CD14-positive monocyte (primary cell): Measurements from ENCODE around the gene STAC3. TPM values are rescaled to one million over a fixed set of nuclear protein-coding genes. Genes with fewer than 3 reads are reported as not detected.

Experiments
- DNase-seq, 3 donors: peaks; one replicate each; pipeline ENCODE4 v3.0.0-alpha.2; 2011 to 2022
- H2AFZ ChIP-seq: 2 replicates; pipeline ENCODE4 v1.6.0; 2012; ENCODE audit warnings: mild to moderate bottlenecking, low read depth, low read length, inconsistent platforms; ENCODE audit not compliant: insufficient read depth, poor library complexity, severe bottlenecking
- H3K27ac ChIP-seq, 2 donors: 1 replicate in 1 of 2; 2 replicates in 1 of 2; pipeline ENCODE4 v1.5.1; 2012 to 2013; ENCODE audit warnings: low read length in 2 of 2, control low read depth in 1 of 2, inconsistent platforms in 1 of 2, low read depth in 1 of 2, mild to moderate bottlenecking in 1 of 2
- H3K27me3 ChIP-seq, 2 donors: one replicate each; pipeline versions ENCODE4 v1.6.0 to v1.6.1; 2011 to 2013; ENCODE audit warnings: low read length in 2 of 2; ENCODE audit not compliant: control insufficient read depth in 2 of 2, insufficient read depth in 2 of 2
- H3K36me3 ChIP-seq, 2 donors: replicated peaks in 1 of 2; 1 replicate in 1 of 2; 2 replicates in 1 of 2; pipeline versions ENCODE4 v1.5.1 to v1.6.1; 2012 to 2013; ENCODE audit warnings: low read length in 2 of 2, control low read depth in 1 of 2, inconsistent platforms in 1 of 2, mild to moderate bottlenecking in 1 of 2; ENCODE audit not compliant: insufficient read depth in 2 of 2, control insufficient read depth in 1 of 2
- H3K4me1 ChIP-seq, 2 donors: 1 replicate in 1 of 2; 2 replicates in 1 of 2; pipeline versions ENCODE4 v1.5.1 to v1.6.1; 2012 to 2013; ENCODE audit warnings: low read length in 2 of 2, control low read depth in 1 of 2, inconsistent platforms in 1 of 2, mild to moderate bottlenecking in 1 of 2, moderate library complexity in 1 of 2; ENCODE audit not compliant: insufficient read depth in 2 of 2, control insufficient read depth in 1 of 2
- H3K4me2 ChIP-seq: replicated peaks from 2 replicates; pipeline ENCODE3; 2012; ENCODE audit warnings: low read length, moderate library complexity, mild to moderate bottlenecking; ENCODE audit not compliant: poor library complexity, severe bottlenecking; ENCODE audit errors: extremely low read depth
- H3K4me3 ChIP-seq, 3 experiments: fragments of 200-600 bp in 1 of 3; sonication (generic) in 1 of 3; replicated peaks in 1 of 3; 1 replicate in 2 of 3; 2 replicates in 1 of 3; pipeline ENCODE4 v1.5.1; 2011 to 2013; ENCODE audit warnings: low read length in 3 of 3, mild to moderate bottlenecking in 3 of 3, control low read depth in 2 of 3, low read depth in 2 of 3, inconsistent platforms in 1 of 3, moderate library complexity in 1 of 3
- H3K79me2 ChIP-seq: 2 replicates; pipeline ENCODE4 v1.6.0; 2012; ENCODE audit warnings: mild to moderate bottlenecking, control low read depth, inconsistent platforms, low read length, moderate library complexity; ENCODE audit not compliant: insufficient read depth
- H3K9ac ChIP-seq: 2 replicates; pipeline ENCODE4 v1.6.0; 2017; ENCODE audit warnings: low read length, mild to moderate bottlenecking; ENCODE audit not compliant: insufficient read depth, poor library complexity, severe bottlenecking
- H3K9me3 ChIP-seq, 2 donors: replicated peaks in 1 of 2; 1 replicate in 1 of 2; 2 replicates in 1 of 2; pipeline versions ENCODE4 v1.5.1 to v1.6.1; 2012 to 2013; ENCODE audit warnings: low read length in 2 of 2, control low read depth in 1 of 2; ENCODE audit not compliant: control insufficient read depth in 1 of 2, insufficient read depth in 1 of 2
- H4K20me1 ChIP-seq: 2 replicates; pipeline ENCODE4 v1.6.0; 2012; ENCODE audit warnings: mild to moderate bottlenecking, low read length, control low read depth, moderate library complexity; ENCODE audit not compliant: insufficient read depth
- H3K27ac Mint-ChIP-seq, 7 donors: one replicate each; pipeline ENCODE4 v1.8.0; 2020; ENCODE audit warnings: mild to moderate bottlenecking in 7 of 7, mixed read lengths in 7 of 7, moderate library complexity in 6 of 7, inconsistent platforms in 2 of 7
- H3K27me3 Mint-ChIP-seq, 3 donors: one replicate each; pipeline ENCODE4 v1.8.0; 2021 to 2022; ENCODE audit warnings: low read depth in 3 of 3, mild to moderate bottlenecking in 3 of 3, mixed read lengths in 3 of 3, moderate library complexity in 3 of 3, inconsistent platforms in 1 of 3
- H3K36me3 Mint-ChIP-seq, 2 donors: one replicate each; pipeline ENCODE4 v1.8.0; 2020; ENCODE audit warnings: mixed read lengths in 2 of 2, inconsistent platforms in 1 of 2, mild to moderate bottlenecking in 1 of 2
- H3K4me1 Mint-ChIP-seq: one replicate; pipeline ENCODE4 v1.8.0; 2020; ENCODE audit warnings: mild to moderate bottlenecking, mixed read lengths
- H3K4me3 Mint-ChIP-seq, 2 donors: one replicate each; pipeline ENCODE4 v1.8.0; 2020; ENCODE audit warnings: mild to moderate bottlenecking in 2 of 2, mixed read lengths in 2 of 2, moderate library complexity in 1 of 2
- H3K9me3 Mint-ChIP-seq, 7 donors: one replicate each; pipeline ENCODE4 v1.8.0; 2020 to 2022; ENCODE audit warnings: mixed read lengths in 7 of 7, mild to moderate bottlenecking in 6 of 7, moderate library complexity in 6 of 7, inconsistent platforms in 2 of 7
- CTCF ChIP-seq: fragments of 200-600 bp; IDR thresholded peaks from one replicate; pipeline ENCODE4 v1.8.0; 2022; ENCODE audit warnings: antibody characterized with exemption, mild to moderate bottlenecking
- WGBS: methylation state at CpG from one replicate; pipeline ENCODE4 v1.1.5; 2013; ENCODE audit warnings: missing lambda C conversion rate; ENCODE audit not compliant: insufficient coverage; 5-methylcytosine and 5-hydroxymethylcytosine counted together
- intact Hi-C, 2 donors: fragments of 100-400 bp; cut with micrococcal nuclease; formaldehyde crosslinking; loops; one replicate each; pipeline versions ENCODE4 v1.15.0 to v1.15.1; 2023
- polyA plus RNA-seq, 3 donors: library from polyadenylated mRNA; depleted of rRNA in 1 of 3; unstranded in 2 of 3; stranded (reverse) in 1 of 3; fragments of 300-500 nt in 2 of 3; fragments of >200 nt in 1 of 3; fragmentation: Illumina TruSeq in 2 of 3; gene quantifications; 1 replicate in 2 of 3; 2 replicates in 1 of 3; pipeline ENCODE4 v1.2.3, GENCODE V29; 2012 to 2021

STAC3 gene
- polyA plus RNA-seq, 3 donors: 7.0 to 32.1 (median 9.1) TPM

GRCh38 chr12:57280211-57281062, 29.4 kb upstream of the STAC3 start:
- Histone ChIP-seq H3K27me3 (no peaks in the 10 kb centered on the region), H4K20me1 (no peaks in the 10 kb centered on the region), H3K4me2 (no peak overlapping the region), H2AFZ (no peak overlapping the region), H3K9ac (no peak overlapping the region), H3K9me3 (no peaks in the 10 kb centered on the region), H3K4me3 (no peak overlapping the region), H3K79me2 (no peaks in the 10 kb centered on the region), H3K27ac (no peak overlapping the region), H3K4me1 (no peaks in the 10 kb centered on the region), H3K36me3 (peaks cover 73 to 95% of the 10 kb centered on the region in 2 donors)
- TF ChIP-seq CTCF: no peak
- H3K27ac Mint-ChIP-seq: peak overlapping the region in 3 of 7 donors; percentile 32 to 70 (median 52)
- H3K4me1 Mint-ChIP-seq: peaks cover 2% of the 10 kb centered on the region
- intact Hi-C loops: no loop called here
- DNase-seq: peak in 1 of 3 donors; percentile 48
- H3K4me3 Mint-ChIP-seq: no peak overlapping the region
- H3K9me3 Mint-ChIP-seq: no peaks in the 10 kb centered on the region
- H3K27me3 Mint-ChIP-seq: no peaks in the 10 kb centered on the region
- H3K36me3 Mint-ChIP-seq: peaks cover 88 to 93% of the 10 kb centered on the region in 2 donors
- WGBS: 79% methylated on average over 5 of the region's 9 CpGs

GRCh38 chr12:57278465-57279381, 27.7 kb upstream of the STAC3 start:
- peaks cover 2% of the 10 kb centered on the region for H3K4me1 Mint-ChIP-seq
- Histone ChIP-seq H3K4me2 (no peak overlapping the region), H3K27ac (no peak overlapping the region), H3K4me3 (no peak overlapping the region), H3K79me2 (no peaks in the 10 kb centered on the region), H3K27me3 (no peaks in the 10 kb centered on the region), H3K9ac (no peak overlapping the region), H3K36me3 (peaks cover 66 to 90% of the 10 kb centered on the region in 2 donors), H2AFZ (no peak overlapping the region), H4K20me1 (no peaks in the 10 kb centered on the region), H3K9me3 (no peaks in the 10 kb centered on the region), H3K4me1 (no peaks in the 10 kb centered on the region)
- no peak for TF ChIP-seq CTCF
- H3K4me3 Mint-ChIP-seq: no peak overlapping the region
- H3K27ac Mint-ChIP-seq: peak overlapping the region in 3 of 7 donors; percentile 16 to 45 (median 23)
- no peaks in the 10 kb centered on the region for H3K27me3 Mint-ChIP-seq
- H3K9me3 Mint-ChIP-seq: no peaks in the 10 kb centered on the region
- intact Hi-C loops: no loop called here
- 100% methylated on average over 1 of the region's 15 CpGs for WGBS
- peaks cover 89 to 100% of the 10 kb centered on the region in 2 donors for H3K36me3 Mint-ChIP-seq
- no peak for DNase-seq
